Measurements from ENCODE around the gene PAX3. TPM values are rescaled to one million over a fixed set of nuclear protein-coding genes. Genes with fewer than 3 reads are reported as not detected.

The PAX3 gene
- total RNA-seq, 1 experiment from 2014 or later, result not detected

DNA sequence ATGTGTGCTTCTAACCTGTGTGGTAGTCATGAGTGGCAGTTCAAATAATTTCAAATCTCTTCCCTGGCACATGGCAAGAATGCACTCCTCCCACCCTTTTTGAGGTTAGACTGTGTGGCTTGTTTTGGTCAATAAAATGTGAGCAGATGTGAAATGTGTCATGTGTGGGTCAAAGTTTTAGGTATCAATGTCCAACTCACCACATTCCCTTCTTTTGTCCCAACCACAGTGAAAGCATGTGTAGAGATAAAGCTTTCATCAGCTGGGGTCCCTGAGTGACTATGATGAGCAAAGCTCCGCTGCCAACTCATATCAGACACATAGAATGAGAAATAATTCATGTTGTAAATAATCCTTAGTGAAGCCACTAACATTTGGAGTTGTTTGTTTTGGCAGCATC, 118.2 kb downstream of the PAX3 start:
- no peak overlapping the region for H3K4me2 ChIP-seq
- no peaks in the 10 kb centered on the region for H3K36me3 ChIP-seq (ENCODE audit: low read depth)
- H3F3A ChIP-seq (ENCODE audit: insufficient read depth, low read depth), result no peaks in the 10 kb centered on the region
- intact Hi-C loops (cut with micrococcal nuclease; ENCODE audit: unreplicated experiment), result no loop called here
- H3K4me1 ChIP-seq (replicated peaks; ENCODE audit: insufficient read depth), result no peaks in the 10 kb centered on the region
- H3K27me3 ChIP-seq (ENCODE audit: insufficient read depth, low read depth), result peaks cover 68% of the 10 kb centered on the region
- H2AFZ ChIP-seq, result no peak overlapping the region
- BruUV-seq (replicated peaks), result no TSS peak
- CTCF ChIA-PET, result no interaction called here
- POLR2A ChIA-PET (ENCODE audit: unreplicated experiment), result no interaction called here
- no peaks in the 10 kb centered on the region for H3K9me3 ChIP-seq (ENCODE audit: insufficient read depth, low read depth)
- no peak overlapping the region for H3K27ac ChIP-seq
- DNase-seq, result no peak
- H3K79me2 ChIP-seq (ENCODE audit: low read depth), result no peaks in the 10 kb centered on the region
- no peak overlapping the region for H3K4me3 ChIP-seq
- no peaks in the 10 kb centered on the region for H4K20me1 ChIP-seq (ENCODE audit: insufficient read depth)
- H3K9me2 ChIP-seq (ENCODE audit: insufficient read depth), result no peaks in the 10 kb centered on the region
- TF ChIP-seq EZH2 (IDR thresholded peaks at IDR 0.05; ENCODE audit: low read depth), result no peak
- TF ChIP-seq, protein P1, sequence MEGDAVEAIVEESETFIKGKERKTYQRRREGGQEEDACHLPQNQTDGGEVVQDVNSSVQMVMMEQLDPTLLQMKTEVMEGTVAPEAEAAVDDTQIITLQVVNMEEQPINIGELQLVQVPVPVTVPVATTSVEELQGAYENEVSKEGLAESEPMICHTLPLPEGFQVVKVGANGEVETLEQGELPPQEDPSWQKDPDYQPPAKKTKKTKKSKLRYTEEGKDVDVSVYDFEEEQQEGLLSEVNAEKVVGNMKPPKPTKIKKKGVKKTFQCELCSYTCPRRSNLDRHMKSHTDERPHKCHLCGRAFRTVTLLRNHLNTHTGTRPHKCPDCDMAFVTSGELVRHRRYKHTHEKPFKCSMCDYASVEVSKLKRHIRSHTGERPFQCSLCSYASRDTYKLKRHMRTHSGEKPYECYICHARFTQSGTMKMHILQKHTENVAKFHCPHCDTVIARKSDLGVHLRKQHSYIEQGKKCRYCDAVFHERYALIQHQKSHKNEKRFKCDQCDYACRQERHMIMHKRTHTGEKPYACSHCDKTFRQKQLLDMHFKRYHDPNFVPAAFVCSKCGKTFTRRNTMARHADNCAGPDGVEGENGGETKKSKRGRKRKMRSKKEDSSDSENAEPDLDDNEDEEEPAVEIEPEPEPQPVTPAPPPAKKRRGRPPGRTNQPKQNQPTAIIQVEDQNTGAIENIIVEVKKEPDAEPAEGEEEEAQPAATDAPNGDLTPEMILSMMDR (conservative IDR thresholded peaks at IDR 0.05), result no peak

DNA sequence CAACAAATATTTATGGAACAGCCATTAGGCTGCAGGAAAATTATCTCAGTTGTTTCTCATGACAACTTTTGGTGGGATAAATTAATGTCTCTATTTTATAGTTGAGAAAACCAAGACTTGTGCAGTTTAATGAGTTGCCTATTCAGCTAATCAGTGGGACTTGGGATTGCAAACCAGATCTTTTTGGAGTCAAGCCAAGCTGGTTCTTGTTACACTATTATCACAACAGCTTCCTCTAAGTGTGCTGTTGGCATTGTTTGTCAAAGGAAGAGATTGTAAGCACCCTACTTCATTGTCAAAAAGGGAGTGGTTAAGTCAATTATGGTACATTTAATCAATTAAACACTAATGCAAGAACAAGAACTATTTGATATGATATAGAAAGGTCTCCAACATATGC, 119.2 kb downstream of the PAX3 start:
- CTCF ChIA-PET, result no interaction called here
- Histone ChIP-seq H3K36me3 (ENCODE audit: low read depth) (no peaks in the 10 kb centered on the region), H3K4me2 (no peak overlapping the region), H3K9me2 (ENCODE audit: insufficient read depth) (no peaks in the 10 kb centered on the region), H3K4me3 (no peak overlapping the region), H3K4me1 (replicated peaks; ENCODE audit: insufficient read depth) (no peaks in the 10 kb centered on the region), H3F3A (ENCODE audit: insufficient read depth, low read depth) (no peaks in the 10 kb centered on the region), H3K27ac (no peak overlapping the region), H3K27me3 (ENCODE audit: insufficient read depth, low read depth) (peaks cover 64% of the 10 kb centered on the region), H3K79me2 (ENCODE audit: low read depth) (no peaks in the 10 kb centered on the region), H2AFZ (no peak overlapping the region), H4K20me1 (ENCODE audit: insufficient read depth) (no peaks in the 10 kb centered on the region), H3K9me3 (ENCODE audit: insufficient read depth, low read depth) (no peaks in the 10 kb centered on the region)
- POLR2A ChIA-PET (ENCODE audit: unreplicated experiment), result no interaction called here
- BruUV-seq (replicated peaks), result no TSS peak
- intact Hi-C loops (cut with micrococcal nuclease; ENCODE audit: unreplicated experiment), result no loop called here
- TF ChIP-seq, protein P1 (conservative IDR thresholded peaks at IDR 0.05), result no peak
- no peak for DNase-seq

DNA sequence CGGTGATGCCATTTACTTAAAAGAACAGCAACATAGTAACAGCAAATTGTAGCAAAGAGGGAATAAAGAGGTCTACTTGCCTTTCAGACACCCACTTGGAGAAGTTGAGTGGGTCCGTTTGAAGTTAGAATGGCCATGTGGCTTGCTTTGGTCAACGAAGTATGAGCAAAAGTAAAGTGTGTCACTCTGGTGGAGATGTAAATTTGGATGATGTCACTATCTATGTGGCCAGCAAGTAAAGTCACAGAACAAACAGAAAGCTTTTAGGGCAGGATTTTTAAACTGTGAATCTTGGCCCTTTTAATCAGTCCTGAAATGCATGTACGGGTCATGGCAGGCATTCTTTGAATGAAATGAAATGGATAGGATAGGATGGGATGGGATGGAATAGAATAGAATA, 120.3 kb downstream of the PAX3 start:
- no peaks in the 10 kb centered on the region for H4K20me1 ChIP-seq (ENCODE audit: insufficient read depth)
- H3K27ac ChIP-seq, result no peak overlapping the region
- no peak for DNase-seq
- intact Hi-C loops (cut with micrococcal nuclease; ENCODE audit: unreplicated experiment), result no loop called here
- no peaks in the 10 kb centered on the region for H3K9me2 ChIP-seq (ENCODE audit: insufficient read depth)
- H2AFZ ChIP-seq, result no peak overlapping the region
- BruUV-seq (replicated peaks), result no TSS peak
- ChIA-PET POLR2A (ENCODE audit: unreplicated experiment) (no interaction called here), CTCF (no interaction called here)
- no peak overlapping the region for H3K4me2 ChIP-seq
- no peak overlapping the region for H3K4me3 ChIP-seq
- H3F3A ChIP-seq (ENCODE audit: insufficient read depth, low read depth), result no peaks in the 10 kb centered on the region
- no peaks in the 10 kb centered on the region for H3K9me3 ChIP-seq (ENCODE audit: insufficient read depth, low read depth)
- TF ChIP-seq, protein P1 (conservative IDR thresholded peaks at IDR 0.05), result no peak
- no peak for TF ChIP-seq EZH2 (IDR thresholded peaks at IDR 0.05; ENCODE audit: low read depth)
- H3K79me2 ChIP-seq (ENCODE audit: low read depth), result no peaks in the 10 kb centered on the region
- no peaks in the 10 kb centered on the region for H3K36me3 ChIP-seq (ENCODE audit: low read depth)
- H3K4me1 ChIP-seq (replicated peaks; ENCODE audit: insufficient read depth), result no peaks in the 10 kb centered on the region
- H3K27me3 ChIP-seq (ENCODE audit: insufficient read depth, low read depth), result peaks cover 52% of the 10 kb centered on the region
